HTR-8/SVneo (cell line): ENCODE data around the gene CRKL.

Source experiments
- DNase-seq: peaks from one replicate; pipeline ENCODE4 v3.0.0; 2011; ENCODE audit warnings: low spot score, mixed read lengths; ENCODE audit not compliant: insufficient read length
- FAIRE-seq: peaks from 2 replicates; lab custom pipeline; 2011; peaks lifted over from hg19 to GRCh38; lab: Jason Lieb, UNC

CRKL gene

DNA sequence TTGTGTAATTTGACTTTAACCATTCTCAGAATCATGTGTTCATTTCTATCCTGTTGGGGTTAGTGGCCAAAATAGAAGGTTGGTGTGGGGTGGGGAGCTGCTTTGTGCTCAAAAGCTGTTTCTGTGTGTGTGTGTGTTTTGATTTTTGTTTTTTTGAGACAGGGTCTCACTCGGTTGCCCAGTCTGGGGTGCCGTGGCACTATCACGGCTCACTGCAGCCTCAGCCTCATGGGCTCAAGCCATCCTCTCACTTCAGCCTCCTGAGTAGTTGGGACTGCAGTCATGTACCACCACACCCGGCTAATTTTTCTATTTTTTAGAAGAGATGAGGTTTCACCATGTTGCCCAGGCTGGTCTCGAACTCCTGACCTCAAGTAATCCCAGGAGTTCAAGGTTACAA, 31.8 kb downstream of the CRKL start:
- no peak for DNase-seq
- no peak for FAIRE-seq

DNA sequence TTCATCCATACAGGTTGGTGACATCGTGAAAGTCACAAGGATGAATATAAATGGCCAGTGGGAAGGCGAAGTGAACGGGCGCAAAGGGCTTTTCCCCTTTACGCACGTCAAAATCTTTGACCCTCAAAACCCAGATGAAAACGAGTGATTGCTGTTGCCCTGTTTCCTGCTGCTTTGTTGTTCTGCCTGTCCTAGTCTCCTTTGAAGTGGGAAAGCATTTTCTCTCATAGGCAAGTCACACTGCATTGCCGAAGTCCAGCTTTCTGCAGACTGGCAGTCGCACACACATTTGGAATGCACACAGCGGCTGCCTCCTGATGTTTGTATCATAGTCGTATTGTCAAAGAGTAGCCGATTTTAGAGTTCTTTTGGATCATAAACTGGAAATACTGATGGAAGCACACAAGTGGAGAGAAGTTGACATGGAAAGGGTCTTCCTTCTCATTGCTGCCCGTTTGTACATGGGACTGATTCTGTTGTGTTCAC, 32.5 kb downstream of the CRKL start:
- DNase-seq: no peak
- no peak for FAIRE-seq

- DNase-seq (no peak), FAIRE-seq (no peak)
These were observed 34.1 kb downstream of the CRKL start for GRCh38 chr22:20951151-20951931.

- no peak for DNase-seq
- FAIRE-seq: no peak
These were observed 34.7 kb downstream of the CRKL start for GRCh38 chr22:20951932-20952380.

DNA sequence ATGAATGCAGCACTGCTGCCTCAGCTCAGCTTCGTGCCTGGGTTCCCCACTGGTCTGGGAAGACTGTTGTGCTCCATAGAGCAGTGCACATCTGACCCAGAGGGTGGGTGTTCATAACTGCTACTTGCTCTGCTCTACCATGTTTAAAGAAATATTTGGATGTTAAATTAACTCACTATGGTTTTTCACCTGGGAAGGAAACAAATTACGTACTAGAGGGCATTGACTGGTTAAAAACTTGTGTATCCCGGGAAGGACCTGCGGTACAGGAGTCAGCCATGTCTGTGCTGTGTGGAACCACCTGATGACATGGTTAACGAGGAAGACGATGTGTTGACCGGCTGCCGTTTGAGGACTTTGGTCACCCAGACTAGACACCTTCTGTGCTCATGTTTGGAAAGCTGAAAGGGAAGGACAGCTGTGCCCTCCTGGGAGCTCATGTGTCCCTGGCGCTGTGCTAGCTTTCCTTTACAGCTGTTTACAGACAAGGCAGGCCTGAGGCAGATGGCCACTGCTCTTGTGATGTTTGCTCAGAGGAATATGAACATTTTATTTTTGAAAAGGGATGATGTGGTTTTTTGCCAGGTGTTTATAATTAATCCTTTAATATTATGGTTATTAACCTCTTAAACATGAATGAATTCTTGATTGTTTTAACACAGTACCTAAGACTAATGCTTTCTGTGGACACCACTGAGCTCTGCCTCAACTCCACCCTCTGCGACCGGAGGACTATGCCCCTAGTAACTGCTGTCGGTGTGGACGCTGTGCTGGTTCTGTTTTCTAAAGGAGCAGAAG, 35.5 kb downstream of the CRKL start:
- no peak for DNase-seq
- no peak for FAIRE-seq

DNA sequence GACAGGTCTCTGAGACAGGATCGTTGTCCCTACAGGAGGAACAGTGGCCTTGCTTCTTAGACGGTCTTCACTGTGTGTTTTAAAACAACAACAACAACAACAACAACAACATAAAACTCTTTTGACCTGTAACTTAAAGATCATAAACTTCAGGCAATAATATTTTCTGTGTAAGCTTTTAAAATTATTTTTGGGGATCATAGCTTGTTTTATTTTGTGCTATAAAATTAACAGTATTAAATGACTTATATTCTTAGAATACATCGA, 36.1 kb downstream of the CRKL start:
- FAIRE-seq (no peak), DNase-seq (no peak)

DNA sequence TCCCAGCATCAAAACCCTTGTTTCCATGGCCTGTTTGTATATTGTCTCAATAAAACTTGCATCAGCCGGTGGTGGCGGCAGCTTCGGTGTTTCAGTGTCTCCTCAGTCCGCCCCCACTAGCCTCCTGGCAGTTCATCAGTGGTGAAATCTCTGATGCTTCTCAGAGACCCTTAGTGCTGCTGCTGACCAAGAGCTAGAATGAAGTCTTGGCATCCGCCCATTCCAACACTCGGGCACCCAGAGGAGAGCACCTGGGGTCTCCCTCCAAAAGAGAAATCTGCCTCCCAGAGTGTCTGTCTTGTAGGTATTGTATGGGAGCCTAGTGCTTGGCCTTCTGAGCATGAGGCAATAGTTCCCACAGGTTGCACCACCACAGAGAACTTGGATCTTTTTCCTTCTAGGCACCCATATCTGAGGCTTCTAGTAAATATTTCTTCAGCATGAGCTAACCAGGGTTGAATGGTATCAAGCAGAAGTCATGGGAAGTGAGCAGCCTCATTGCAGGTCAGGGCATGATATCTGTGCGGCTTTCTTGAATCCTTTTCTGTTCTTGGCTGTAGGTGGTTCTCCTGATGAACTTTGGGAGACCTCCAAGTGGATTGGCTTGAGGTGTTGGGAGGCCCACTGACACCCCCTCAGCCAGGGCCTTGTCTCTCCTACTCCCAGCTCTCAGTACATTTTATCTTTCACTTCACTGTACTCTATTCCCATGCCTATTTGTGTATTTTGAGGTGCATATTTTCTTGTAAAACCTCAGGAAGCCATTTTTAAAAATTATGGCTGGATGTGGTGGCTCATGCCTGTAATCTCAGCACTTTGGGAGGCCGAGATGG, 36.7 kb downstream of the CRKL start:
- FAIRE-seq (no peak), DNase-seq (no peak)

GRCh38 chr22:20955548-20955947, 38.3 kb downstream of the CRKL start:
- FAIRE-seq: no peak

DNA sequence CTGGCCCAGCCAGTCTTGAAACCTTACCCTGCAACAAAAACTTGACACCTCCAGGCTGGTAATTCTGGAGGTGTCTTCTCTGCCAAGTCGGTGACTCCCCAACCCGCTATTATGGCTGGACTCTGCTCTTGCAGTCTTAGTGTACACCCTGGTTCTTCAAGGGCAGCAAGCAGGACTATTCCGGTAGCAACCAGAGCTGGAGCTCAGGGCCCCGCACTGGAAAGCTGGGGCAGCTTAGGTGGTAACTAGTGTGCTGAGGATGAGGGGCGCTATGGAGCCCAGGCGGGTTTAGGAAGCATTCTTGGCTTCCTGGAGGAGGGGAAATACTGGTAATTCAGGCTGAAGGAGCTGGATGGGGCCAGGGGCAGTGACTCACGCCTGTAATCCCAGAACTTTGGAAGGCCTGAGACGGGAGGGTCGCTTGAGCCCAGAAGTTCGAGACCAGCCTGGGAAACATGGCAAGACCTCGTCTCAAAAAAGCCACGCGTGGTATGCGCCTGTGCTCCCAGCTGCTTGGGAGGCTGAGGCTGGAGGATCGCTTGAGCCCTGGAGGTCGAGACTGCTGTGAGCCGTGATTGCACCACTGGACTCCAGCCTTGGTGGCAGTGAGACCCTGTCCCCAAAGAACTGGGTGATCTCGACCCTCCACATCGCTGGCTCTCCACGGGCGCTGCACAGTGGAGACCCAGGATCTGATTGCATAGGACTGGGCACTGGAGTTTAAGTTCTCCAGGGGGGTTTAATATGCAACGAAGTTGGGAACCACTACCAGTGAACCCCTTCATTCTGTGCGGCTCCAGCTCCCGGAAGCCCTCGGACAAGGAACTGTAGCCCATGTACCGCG, 39.3 kb downstream of the CRKL start:
- FAIRE-seq: no peak
- no peak for DNase-seq

More at GRCh38 chr22:20955548-20955947, 38.3 kb downstream of the CRKL start:
- DNase-seq: no peak

DNA sequence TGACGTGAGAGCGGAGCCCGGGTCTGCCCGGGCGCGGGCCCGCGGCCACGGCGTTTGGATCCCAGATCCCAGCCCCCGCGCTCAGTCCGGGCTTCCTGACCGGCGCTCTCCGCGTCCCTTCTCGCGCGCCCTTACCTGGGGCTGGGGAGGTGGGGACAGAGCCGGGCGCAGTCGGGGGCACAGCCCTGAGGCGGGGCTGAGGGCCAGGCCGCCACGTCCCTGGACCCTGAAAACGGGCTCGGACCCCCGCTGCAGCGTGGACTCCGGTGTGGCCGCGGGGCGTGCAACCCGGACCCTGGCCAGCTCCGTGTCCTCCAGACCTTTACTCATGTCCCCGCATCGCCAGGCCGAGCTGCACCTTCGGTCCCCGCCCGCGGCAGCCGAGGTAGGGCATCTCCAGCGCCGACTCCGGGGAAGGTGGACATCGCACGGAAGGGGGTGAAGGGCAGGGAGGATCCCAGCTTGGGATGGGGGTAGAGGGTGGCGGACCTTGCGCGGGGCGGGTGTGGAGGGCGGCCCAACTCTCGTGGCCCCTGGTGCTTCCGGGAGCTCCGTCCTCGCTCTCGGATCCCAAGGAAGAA, 40.0 kb downstream of the CRKL start:
- FAIRE-seq: no peak
- DNase-seq: no peak

GRCh38 chr22:20957683-20958431, 40.6 kb downstream of the CRKL start:
- DNase-seq: no peak

DNA sequence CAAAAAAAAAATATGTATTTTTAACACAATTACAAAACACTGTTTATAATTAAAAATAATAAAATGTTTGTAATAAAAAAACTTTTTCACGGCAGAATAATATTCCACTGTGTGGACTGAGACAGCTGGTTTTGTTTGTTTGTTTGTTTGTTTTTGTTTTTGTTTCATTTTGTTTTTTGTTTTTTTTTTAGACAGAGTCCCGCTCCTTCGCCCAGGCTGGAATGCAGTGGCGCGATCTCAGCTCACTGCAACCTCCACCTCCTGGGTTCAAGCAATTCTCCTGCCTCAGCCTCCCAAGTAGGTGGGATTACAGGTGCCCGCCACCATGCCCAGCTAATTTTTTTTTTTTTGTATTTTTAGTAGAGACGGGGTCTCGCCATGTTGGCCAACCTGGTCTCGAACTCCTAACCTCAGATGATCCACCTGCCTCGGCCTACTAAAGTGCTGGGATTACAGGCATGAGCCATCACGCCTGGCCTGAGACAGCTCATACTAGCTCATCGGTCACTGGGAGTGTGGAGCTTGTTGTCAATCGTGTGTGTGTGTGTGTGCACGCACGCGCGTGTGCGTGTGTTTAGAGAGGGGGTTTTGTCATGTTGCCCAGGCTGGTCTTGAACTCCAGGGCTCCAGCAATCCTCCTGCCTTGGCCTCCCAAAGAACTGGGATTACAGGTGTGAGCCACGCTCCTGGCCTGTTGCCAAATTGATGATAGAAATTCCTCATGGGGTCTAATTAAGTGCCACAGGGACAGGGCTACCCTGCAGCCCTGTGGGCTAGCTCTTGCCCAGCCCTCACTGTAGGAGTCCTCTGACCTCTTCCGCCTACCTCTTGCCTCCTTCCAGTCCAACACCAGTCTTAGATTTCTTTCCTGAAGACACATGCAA, 42.6 kb downstream of the CRKL start:
- no peak for DNase-seq
- no peak for FAIRE-seq

More at GRCh38 chr22:20957683-20958431, 40.6 kb downstream of the CRKL start:
- no peak for FAIRE-seq

DNA sequence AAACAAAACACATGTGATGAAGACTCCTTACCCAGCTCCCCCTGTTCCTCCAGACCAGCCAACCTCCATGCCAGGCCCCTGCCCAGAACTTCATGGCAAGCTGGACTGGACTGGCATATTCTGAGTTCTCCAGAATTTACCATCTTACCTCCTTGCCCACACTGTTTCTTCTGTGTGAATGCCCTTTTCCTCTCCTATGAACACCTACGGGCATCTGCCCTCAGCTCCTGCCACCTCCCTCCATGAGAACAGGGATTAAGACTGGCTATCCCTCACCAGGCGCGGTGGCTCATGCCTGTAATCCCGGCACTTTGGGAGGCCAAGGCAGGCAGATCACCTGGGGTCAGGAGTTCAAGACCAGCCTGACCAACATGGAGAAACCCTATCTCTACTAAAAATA, 43.4 kb downstream of the CRKL start:
- no peak for DNase-seq
- no peak for FAIRE-seq

- no peak for FAIRE-seq
- DNase-seq: no peak
These were observed 45.3 kb downstream of the CRKL start for GRCh38 chr22:20962491-20962945.

DNA sequence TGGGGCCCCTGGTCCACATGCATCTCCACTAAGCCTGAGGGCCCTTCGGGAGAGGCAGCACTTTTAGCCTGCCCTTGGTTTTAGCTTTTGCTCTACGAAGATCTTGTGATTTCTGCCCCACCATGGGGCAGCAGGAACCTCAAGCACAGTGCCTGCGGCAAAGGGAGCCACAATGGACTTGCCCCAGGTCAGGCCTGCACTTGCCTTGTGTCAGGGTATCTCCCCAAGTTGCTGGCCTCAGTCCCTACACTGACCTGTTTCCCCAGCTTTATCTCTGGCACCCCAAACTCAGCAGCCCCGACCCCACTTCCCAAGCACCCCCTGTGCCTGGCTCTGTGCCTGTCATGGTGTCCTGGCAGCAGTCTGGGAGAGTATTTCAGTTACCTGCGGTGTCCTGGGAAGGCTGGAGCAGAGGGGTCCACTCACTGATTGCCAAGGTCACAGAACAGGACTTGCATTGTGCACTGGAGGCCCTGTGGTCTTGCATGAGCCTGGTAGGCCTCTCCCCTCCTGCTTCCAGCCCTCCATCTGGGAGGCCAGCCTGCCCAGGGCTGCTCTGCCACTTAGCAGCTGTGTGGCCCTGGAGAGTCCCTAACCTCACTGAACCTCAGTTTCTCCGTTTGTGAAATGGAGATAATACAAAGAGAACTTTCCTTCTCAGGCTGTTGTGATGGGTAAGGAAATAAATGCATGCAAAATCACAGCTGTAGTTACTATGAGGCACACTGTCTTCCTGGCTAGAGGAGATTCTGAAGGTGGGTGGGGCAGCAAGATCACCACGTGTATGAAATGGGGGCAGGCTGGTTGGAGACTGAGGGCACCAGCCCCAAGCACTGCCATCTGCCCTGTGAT, 46.2 kb downstream of the CRKL start:
- DNase-seq (no peak), FAIRE-seq (no peak)

GRCh38 chr22:20964090-20964798, 47.0 kb downstream of the CRKL start:
- DNase-seq (no peak), FAIRE-seq (no peak)
